ENCODE results near the gene NECTIN3.

- TF ChIP-seq CTCF (IDR thresholded peaks at IDR 0.05) (no peak), POLR2A (IDR thresholded peaks at IDR 0.05) (no peak), POLR2AphosphoS5 (IDR thresholded peaks at IDR 0.05) (no peak)
These were observed 43.7 kb upstream of the NECTIN3 start for GRCh38 chr3:111027868-111028267.

Measured in breast epithelium (tissue), 3 donors.